ENCODE data around the gene PSMG3.

PSMG3 gene

DNA sequence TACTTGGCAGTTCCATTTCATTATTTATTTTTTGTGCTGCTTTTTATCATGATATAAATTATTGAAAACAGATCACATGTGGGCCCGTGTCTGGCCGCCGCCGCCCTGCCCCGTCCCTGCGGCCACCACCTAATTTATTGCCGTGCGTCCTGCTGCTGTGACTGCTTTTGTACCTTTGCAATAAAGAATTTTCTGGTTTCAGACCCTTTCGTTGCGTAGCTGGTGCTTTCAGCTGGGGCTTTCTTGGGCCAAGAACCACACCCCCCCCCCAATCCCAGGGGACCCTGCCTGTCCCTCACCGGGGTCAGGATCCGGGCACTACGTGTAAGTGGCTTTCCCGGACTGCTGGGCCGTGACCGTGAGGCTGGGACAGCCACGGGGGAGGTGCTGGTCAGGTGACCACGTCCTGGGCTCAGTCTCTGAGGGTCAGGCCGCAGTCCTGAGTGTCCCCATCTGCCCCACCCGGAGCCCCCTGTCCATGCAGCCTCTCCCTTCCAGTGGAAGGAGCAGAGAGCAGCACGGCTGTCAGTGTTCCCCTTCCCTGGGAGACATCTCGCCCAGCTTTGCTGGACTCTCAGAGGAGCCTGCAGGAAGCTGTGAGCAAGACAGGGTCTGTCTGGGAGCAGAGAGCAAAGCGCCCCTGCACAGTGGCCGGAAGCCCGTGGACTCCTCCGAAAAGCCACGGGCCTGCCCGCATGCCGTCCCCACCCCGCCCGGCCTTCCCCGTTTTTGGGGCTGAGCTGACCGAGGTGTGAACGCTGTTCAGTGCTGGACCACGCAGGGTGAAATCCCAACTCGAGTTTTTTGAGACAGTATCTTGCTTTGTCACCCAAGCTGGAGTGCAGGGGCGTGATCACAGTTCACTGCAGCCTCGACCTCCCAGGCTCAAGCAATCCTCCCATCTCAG lies 26.7 kb downstream of the PSMG3 start:
- no peak for DNase-seq

DNA sequence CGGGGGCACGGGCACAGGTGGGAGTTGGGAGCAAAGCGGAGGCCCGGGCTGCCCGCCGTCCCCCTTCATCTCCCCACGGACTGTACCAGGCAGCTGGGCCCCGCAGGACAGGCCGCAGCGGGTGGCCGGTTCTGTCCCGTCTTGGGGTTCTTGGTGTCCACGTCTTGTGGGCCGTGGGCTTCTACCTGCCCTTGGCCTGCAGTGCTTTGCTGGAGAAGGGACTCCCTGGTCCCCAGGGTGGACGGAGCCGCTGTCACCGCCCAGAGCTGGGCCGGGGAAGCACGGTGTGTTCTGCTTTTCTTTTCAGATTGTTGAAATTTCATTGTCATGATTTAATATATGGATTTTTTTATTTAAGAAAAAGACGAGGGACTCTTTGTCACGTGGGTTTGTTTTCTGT lies 27.5 kb downstream of the PSMG3 start:
- no peak for DNase-seq

DNA sequence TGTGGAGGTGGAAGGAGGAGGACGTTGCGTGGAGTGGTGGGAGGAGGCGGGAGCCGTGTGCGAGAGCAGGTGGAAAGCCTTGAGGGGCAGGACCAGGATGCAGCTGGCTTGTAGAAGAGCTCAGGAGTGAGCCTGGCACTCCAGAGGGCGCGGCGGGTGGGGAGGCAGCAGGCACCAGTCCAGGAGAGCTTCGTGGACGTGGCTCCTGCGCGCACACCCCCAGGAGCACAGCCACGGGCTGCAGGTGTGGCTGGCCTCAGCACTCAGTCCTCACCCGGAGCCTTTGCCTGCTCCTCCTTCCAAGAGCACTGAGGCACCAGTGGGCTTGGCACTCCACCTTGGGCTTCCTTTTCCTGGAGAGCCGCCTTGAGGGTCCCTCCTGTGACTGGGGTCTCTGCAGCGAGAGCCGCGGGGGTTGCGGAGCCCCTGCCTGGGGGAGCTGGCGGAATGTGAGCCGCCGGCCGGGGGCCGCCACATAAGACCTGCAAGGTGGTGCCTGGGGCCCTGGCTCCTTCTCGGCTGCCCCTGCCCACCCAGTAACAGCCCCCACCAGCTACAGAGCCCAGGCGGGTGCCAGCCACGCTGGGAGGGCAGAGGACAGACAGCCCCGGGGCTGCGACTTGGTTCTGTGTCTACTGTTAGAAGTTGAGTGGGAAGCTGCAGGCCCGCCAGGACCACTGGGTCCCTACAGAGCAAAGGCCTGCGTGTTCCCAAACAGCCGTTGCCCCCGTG lies 28.2 kb downstream of the PSMG3 start:
- no peak for DNase-seq

DNA sequence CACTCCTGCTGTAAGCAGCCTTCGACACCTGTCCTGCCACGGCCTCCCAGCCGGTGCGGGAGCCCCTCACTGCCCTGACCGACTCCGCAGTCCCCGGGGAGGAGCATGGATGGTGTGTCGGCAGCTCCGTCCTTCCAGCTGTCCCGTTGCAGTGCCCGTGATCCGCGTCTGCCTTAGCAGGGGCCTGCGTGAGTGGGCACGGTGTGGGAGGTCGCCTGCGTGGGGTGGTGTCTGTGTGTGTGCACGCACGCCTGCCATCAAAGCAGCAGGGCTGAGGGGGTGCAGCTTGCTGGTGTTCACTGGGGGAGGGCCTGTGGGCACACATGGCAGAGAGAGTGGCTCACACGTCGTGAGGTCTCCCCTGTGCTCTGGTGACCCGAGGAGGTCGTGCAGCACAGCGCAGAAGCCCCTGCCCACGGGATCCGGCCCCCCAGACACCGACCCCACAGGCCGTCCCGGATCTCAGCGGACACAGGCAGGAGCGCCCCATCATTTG lies 29.0 kb downstream of the PSMG3 start:
- DNase-seq: no peak

DNA sequence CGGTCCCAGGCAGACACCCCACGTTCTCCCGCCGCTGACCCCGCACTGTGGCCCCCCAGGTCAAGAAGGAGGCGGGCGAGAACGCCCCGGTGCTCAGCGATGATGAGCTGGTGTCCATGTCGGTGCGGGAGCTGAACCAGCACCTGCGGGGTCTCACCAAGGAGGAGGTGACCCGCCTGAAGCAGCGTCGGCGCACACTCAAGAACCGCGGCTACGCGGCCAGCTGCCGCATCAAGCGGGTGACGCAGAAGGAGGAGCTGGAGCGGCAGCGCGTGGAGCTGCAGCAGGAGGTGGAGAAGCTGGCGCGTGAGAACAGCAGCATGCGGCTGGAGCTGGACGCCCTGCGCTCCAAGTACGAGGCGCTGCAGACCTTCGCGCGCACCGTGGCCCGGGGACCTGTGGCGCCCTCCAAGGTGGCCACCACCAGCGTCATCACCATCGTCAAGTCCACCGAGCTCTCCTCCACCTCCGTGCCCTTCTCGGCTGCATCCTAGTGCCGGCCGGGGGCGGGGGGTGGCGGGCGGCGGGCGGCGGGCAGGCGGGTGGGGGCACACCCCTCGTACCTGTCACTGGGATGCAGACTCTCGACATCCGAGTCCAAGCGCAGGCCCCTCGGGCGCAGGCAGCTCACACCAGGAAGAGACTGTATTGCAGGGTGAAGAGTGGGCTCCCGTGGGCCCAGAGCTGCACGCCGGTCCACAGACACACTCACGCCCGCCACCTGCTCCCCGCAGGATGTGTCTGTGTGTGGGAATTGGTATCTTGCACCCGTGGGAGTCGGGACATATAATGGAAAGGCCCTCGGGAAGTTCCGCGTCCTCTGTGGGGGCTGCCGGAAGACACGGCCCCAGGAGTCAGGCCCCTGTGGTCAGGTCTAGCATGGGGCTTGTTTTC lies 29.7 kb downstream of the PSMG3 start:
- no peak for DNase-seq

DNA sequence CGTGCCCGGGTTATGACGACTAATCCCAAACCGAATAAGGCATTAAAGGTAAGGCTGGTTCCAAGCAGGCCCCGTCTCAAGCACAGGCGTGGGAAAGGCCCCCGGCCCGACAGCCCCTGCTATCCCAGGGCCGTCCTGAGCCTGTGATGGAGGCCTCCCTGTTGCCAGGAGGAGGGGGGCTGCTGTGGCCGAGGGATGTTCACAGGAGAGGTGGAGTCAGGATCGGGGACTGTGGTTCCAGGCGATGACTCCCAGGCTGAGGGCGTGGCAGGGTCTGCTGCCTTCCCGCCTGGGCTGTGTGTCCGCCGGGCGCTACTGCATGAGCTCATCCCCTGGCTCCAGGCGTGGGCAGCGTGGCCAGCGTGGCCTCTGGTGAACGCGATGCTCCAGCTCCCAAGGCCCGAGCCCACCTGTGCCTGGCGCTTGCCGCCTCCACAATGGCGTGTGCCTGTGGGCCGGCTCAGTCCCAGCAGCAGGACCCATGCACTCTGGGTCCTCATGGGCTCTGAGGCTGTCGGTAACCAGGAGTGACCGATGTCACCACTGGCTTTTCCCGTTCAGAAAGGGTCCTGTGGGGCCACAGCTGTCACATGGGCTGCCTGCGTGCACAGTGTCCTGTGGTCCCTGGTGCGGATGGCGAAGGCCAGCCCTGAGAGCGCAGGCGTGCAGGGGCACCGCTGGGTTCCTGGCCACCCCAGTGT lies 30.5 kb downstream of the PSMG3 start:
- no peak for DNase-seq

DNA sequence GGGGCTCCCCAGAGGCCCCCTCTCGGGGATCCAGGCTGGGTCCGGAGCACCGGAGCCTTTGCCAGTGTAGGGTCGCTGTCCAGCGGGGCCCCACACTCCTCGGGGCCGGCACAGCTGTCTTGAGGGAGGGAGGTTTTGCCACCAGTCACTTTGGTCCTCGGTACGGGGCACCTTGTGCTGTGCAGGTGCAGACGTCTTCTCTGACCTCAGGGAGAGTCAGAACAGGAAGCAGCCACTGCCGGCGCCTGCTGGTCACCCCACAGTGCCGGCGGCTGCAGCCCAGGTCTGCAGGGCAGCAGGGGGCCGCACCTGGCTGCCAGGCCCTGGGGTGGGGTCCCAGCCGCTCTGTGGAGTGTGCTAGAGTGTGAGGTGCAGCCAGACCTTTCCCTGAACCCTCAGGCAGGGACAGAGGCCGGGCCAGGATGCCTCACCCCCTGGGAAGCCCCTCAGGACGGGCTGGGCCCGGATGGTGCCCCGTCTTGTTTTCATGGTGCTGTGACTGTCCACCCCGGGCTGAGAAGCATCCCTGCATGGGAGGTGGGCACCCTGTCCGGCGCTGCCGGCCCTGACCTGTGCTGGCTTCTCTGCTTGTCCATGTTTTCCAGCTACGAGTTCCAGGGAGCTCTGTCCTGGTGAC lies 31.2 kb downstream of the PSMG3 start:
- DNase-seq: peak; percentile 26

DNA sequence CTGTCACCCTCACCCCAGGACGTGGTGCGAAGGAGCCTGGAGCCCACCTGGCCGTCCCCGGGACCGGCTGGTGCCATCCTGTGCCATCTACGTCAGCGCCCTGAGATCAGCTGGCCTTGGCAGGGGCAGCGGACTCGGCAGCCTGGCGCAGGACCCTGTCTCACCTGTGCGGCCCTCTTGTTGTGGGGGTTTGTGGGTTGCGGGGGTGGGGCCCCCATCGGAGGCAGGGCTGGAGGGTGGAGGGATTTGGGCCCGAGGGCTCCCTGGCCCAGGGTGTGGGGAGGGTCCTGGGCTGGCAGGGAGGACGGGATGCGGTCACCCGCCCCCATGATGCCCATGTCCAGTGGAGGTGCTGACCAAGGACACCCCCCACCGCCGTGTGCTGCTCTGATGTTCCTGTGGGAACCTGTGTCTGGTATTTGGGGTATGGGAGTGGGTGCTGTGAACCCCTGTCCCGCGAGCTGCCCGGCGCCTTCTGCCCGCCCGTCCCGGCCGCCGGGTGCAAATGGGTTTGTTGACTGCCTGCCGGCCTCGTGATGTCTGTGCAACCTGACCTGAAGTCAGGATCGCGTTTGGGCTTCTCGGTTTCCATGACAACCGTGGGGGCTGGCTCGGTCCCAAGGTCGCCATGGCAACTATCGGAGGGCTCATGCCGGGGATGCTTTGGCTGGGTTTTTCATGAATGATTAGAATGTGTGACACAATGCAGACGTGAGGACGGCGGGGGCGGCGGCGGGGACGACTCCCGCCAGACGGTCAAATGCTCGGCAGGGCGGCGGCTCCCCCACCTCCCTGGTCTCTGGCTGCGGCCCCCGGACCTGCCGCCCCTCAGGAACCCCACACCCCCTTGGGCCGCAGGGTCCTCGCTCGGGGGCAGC lies 32.1 kb downstream of the PSMG3 start:
- DNase-seq: peak; percentile 51

DNA sequence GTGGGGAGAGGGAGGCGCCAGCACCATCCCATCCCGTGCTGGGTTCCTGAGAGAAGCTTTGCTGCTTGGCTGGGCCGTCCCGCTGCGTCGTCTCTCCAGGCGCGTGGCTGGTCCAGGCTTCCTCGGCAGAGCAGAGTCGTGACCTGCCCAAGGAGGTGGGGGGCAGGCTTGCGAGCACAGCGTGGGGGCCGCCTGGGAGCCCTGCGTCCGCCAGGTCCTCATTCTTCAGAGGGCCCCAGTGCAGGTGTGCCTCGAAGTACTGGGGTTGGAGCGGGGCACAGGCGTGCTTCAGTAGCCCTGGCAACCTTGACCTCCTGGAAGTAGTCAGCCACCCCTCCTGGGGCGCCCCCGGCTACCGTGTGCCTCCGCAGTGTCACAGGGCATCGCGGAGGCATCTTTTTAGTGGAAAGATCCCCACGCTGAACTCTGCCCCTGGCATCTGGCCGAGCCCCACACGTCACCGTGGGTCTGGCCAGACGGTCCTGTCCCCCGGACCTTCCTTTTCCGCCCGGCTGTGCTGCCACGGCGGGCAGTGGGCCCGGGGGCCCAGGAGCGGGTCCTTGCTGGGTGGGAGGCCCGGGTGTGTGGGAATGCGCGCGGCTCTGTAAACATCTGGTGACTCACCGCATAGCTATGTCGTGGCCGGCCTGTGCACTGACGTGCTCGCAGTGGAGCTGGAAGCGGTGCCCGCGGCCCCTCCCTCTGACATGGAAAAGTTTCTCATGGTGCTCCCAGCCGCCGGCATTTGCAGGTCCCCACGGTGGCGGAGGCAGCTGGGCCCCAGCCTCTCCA lies 32.9 kb downstream of the PSMG3 start:
- DNase-seq: no peak

DNA sequence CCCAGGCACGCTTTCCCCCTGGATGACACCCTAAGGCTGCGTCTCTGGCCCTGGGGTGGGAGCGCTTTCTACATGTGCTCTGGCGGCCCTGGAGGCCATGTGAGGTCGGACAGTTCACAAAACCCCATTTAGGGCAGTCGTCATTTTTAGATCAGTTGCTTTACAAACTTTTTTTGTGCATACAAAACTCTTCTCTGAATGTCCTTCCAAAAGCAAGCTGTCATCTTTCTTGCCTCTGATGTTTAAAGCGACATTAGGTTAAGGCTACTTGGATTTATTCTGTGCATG lies 33.4 kb downstream of the PSMG3 start:
- no peak for DNase-seq

DNA sequence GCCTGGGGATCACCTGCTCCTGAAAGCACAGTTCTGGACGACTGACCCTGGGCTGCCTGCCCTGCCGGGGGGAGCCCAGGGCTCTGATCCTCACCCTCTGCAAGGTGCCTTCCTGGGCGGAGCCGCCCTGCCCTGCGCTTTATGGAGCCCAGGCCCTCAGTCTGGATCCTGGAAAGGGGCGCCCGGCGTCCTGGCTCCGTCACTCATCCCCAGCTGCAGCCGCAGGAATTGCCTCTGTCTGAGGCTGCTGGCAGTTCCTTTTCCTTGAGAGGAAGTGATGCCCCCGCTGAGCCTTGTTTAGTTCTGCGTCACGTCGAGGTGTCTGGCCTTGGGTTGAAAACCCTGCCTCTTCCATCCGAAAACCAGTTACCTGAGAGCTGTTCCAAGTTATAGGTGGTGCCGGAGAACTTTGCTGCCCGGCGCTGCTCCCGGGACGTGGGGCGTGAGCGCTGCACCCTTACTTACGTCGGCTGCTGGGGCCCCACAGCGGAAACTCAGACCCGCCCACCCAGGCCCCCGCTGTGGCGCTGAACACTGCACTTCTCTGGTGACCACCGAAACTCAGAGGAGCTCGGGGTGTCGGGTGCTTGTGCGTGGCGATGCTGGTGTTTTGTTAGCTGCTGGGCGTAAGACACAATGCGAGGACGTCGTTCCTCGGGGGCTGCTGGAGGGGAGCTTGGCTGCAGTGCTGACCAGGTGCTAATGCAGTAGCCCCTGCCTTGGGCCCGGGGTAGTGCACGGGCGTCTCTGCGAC lies 34.0 kb downstream of the PSMG3 start:
- no peak for DNase-seq

DNA sequence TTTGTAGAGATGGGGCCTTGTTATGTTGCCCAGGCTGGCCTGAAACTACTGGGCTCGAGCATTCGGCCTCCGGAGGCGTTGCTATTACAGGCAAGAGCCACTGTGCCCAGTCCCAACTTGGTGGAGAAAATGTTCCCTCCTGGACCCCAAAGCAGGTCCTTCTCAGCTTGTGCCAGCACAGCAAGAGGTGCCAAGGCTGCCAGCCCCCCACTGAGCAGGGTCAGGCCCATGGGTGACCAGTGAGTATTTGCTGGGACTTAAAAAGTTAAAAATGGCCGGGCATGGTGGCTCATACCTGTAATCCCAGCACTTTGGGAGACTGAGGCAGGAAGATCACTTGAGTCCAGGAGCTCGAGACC lies 34.8 kb downstream of the PSMG3 start:
- no peak for DNase-seq

DNA sequence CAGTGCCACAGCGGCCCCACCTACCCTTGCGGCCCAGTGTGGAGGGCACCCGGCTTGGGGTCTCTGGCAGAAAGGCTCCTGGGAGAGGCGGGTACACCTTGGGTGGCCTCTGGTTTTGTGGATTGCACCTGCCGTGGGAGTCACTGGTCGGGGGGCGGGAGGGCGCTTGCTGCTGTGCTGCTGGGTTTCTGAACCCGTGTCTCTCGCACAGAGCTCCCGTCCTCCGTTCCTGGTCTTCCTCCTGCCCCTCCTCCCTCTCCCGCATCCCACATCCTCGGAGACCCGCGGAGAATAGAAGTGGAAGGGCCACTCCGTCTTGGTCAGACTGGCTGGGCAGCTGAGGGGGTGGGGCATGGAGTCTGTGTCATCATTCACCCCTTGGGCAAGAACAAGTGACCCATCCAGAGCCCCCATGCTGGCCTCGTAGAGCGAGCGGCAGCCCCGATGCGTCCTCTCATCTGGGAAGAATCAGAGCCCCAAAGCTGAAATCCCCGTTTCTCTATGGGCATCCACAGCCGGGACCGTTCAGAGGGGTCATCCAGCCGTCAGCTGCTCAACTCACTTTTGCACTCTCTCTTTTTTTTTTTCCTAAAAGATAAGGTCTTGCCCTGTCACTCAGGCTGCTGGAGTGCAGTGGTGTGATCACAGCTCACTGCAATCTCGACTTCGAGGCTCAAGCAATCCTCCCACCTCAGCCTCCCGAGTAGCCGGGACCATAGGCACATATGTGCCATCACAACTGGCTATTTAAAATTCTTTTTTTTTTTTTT lies 35.3 kb downstream of the PSMG3 start:
- DNase-seq: no peak

DNA sequence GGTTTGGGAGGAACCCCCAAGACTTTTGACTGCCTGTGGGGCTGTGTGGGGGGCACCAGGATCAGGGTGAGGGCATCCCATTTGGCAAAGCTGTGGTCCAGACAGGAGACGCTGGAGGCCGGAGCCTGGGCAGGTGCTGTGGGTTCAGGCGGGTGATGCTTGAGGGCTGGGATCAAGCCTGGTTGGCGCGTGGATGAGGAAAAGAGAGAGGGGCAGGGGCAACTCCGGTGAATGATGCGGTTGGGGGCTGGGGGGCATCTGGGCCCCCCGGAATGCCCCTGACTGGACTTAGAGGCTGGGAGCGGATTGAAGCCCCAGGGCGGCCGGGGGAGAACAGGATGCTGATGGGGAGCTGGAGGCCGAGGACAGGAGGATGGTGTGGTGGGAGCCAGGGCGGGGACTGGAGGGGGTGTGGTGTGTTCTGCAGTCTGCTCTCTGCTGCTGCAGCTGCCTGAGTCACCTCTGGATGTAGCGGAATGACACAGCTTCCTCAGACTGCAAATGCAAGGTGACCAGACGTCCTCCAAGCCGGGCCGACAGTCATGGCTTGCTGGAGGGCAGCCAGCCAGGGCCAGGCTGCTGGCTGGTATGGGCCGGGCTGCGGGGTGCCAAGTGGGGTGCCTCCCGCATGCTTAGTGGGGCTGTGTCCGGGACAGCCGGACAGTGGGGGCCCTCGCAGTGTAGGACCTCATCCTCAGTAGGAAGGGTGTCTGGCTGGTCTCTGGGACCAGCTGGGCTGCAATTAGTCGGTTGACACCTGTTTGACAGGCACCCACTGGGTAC lies 36.1 kb downstream of the PSMG3 start:
- no peak for DNase-seq

DNA sequence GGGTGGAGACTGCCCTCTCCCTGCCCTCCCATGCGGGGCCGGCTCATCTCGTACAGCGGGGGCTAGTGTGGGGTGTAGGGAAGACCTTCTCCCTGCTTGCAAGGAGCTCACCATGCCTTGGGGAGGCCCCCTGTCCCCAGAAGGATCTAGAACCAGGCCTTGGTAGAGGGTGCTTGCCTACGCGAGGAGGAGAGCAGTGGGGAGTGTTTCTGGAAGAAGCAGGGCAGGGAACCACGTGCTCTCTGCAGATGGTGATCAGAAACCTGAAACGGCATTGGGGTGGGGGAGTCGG lies 36.6 kb downstream of the PSMG3 start:
- DNase-seq: no peak

DNA sequence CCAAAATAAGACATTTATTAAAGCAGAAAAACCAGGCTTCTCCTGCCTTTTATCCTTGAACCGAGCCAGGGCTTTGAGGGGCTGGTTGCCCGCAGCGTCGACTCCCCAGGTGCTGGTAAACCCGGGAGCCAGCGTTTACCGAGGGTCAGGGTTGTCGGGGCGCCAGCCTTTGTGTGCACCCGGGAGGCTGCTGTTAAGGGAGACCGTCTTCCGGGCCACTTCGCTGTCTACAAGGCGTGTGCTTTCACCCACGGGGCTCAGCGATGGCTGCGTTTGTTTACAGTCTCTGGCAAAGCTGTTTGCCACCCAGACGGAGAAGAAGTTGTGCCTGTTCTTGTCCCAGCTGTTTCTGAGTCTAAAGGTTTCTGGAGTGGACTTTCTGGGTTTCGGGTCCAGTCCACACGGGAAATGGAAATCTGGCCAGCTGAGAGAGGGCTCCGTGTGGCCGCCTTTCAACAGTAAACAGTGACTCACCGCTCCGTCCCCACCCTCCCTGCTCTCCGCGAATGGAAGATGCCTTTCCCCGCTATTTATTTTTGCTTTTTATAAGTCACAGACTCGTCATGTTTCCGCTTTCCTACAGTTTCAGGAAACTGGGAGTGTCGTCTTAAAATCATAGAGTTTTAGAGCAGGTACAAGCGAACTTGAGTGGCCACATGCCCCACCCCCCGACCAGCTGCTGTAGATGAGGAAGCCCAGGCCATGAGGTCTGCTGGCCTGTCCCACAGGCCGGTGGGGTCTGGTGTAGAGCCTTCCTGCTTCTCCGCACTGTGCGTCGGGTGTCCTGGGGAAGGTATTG lies 37.2 kb downstream of the PSMG3 start:
- DNase-seq: no peak

DNA sequence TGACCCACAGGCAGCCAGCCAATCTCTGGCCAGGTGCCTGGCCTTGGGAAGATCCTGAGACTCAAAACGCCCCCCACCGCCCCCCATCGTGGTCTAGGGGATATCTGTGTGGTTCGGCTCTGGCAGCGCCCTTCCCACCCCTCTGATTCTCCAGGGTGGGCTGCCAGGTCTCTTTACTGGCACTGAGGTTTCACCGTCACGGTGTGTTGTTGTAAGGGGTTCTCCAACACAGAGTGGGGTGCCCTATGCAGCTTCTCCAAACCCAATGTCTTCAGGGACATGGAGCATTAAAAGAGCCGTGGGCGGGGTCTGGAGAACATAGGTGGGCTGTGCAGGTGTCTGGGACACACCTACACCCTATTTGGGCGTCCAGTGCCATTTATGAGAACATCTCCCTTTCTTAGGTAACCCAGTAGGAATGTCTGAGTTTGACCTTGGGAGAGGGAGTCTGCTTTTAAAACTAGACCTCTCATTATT lies 37.8 kb downstream of the PSMG3 start:
- DNase-seq: no peak

All from NCI-H146 (cell line).